PC-3 (cell line): ENCODE results near the gene KIT.

Experiments used
- EZH2 ChIP-seq: fragments of 300-600 bp; sonication (generic); IDR thresholded peaks from one replicate; pipeline ENCODE4 v1.6.1; 2017; ENCODE audit warnings: antibody characterized with exemption, mild to moderate bottlenecking, low read length; ENCODE audit not compliant: unreplicated experiment
- EZH2phosphoT487 ChIP-seq: fragments of 300-600 bp; sonication (generic); IDR thresholded peaks from 2 replicates; pipeline ENCODE4 v1.6.1; 2018; ENCODE audit warnings: mild to moderate bottlenecking, antibody characterized with exemption, low read length, borderline replicate concordance
- TF ChIP-seq, protein P1 (sequence below): fragments of 300-600 bp; sonication (generic); conservative IDR thresholded peaks from 2 replicates; pipeline ENCODE4 v1.5.1; 2017; ENCODE audit warnings: antibody characterized with exemption, low read depth, mild to moderate bottlenecking, low read length

- TF ChIP-seq, protein P1, sequence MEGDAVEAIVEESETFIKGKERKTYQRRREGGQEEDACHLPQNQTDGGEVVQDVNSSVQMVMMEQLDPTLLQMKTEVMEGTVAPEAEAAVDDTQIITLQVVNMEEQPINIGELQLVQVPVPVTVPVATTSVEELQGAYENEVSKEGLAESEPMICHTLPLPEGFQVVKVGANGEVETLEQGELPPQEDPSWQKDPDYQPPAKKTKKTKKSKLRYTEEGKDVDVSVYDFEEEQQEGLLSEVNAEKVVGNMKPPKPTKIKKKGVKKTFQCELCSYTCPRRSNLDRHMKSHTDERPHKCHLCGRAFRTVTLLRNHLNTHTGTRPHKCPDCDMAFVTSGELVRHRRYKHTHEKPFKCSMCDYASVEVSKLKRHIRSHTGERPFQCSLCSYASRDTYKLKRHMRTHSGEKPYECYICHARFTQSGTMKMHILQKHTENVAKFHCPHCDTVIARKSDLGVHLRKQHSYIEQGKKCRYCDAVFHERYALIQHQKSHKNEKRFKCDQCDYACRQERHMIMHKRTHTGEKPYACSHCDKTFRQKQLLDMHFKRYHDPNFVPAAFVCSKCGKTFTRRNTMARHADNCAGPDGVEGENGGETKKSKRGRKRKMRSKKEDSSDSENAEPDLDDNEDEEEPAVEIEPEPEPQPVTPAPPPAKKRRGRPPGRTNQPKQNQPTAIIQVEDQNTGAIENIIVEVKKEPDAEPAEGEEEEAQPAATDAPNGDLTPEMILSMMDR = no peak
- TF ChIP-seq EZH2 (no peak), EZH2phosphoT487 (no peak)
These were observed 49.6 kb downstream of the KIT start for GRCh38 chr4:54707406-54707805.
